GM23338 (cell line): ENCODE data around the gene RBMS2. TPM values are rescaled to one million over a fixed set of nuclear protein-coding genes. Genes with fewer than 3 reads are reported as not detected.

Experiments used
- ATAC-seq: fragments of 200-7000 bp; cut with Tn5 transposase; 3 replicates; pipeline ENCODE4 v1.9.1; 2020
- DNase-seq: peaks from one replicate; pipeline ENCODE4 v3.0.0-alpha.2; 2015; ENCODE audit warnings: low spot score
- H2AFZ ChIP-seq: fragments of 200-600 bp; sonication (generic); 2 replicates; pipeline ENCODE4 v1.8.0; 2016; ENCODE audit warnings: antibody characterized with exemption, mild to moderate bottlenecking, moderate library complexity
- H3F3A ChIP-seq: fragments of 200-600 bp; sonication (generic); replicated peaks from 2 replicates; pipeline ENCODE4 v1.8.0; 2017; ENCODE audit warnings: antibody characterized with exemption, mixed run types, low read depth
- H3K27ac ChIP-seq: fragments of 200-600 bp; sonication (generic); 2 replicates; pipeline ENCODE4 v1.6.1; 2016; ENCODE audit warnings: low read depth
- H3K27me3 ChIP-seq: fragments of 200-600 bp; sonication (generic); 2 replicates; pipeline ENCODE4 v1.8.0; 2016; ENCODE audit warnings: mild to moderate bottlenecking, mixed run types, moderate library complexity; ENCODE audit not compliant: insufficient read depth
- H3K36me3 ChIP-seq: fragments of 200-600 bp; sonication (generic); 2 replicates; pipeline ENCODE4 v1.8.0; 2016; ENCODE audit warnings: mild to moderate bottlenecking; ENCODE audit not compliant: insufficient read depth
- H3K4me1 ChIP-seq: fragments of 200-600 bp; sonication (generic); 2 replicates; pipeline ENCODE4 v1.8.0; 2016; ENCODE audit warnings: mild to moderate bottlenecking, moderate library complexity; ENCODE audit not compliant: insufficient read depth
- H3K4me2 ChIP-seq: fragments of 200-600 bp; sonication (generic); 2 replicates; pipeline ENCODE4 v1.7.1; 2017; ENCODE audit warnings: mixed run types
- H3K4me3 ChIP-seq: fragments of 200-600 bp; sonication (generic); 2 replicates; pipeline ENCODE4 v1.6.1; 2016; ENCODE audit warnings: mixed run types
- H3K79me2 ChIP-seq: fragments of 200-600 bp; sonication (generic); replicated peaks from 2 replicates; pipeline ENCODE4 v1.8.0; 2017; ENCODE audit warnings: mild to moderate bottlenecking; ENCODE audit not compliant: insufficient read depth
- H3K9me2 ChIP-seq: fragments of 200-600 bp; sonication (generic); 2 replicates; pipeline ENCODE4 v1.8.0; 2017; ENCODE audit not compliant: insufficient read depth
- H4K20me1 ChIP-seq: fragments of 200-600 bp; sonication (generic); replicated peaks from 2 replicates; pipeline ENCODE4 v1.8.0; 2017; ENCODE audit warnings: mild to moderate bottlenecking; ENCODE audit not compliant: insufficient read depth
- H3K27ac Mint-ChIP-seq: 2 replicates; pipeline ENCODE4 v1.8.0; 2020; ENCODE audit warnings: inconsistent platforms, mild to moderate bottlenecking, moderate library complexity, mixed read lengths
- H3K27me3 Mint-ChIP-seq: 3 replicates; pipeline ENCODE4 v1.8.0; 2022; ENCODE audit warnings: low read depth, mild to moderate bottlenecking, moderate library complexity, mixed read lengths, inconsistent platforms; ENCODE audit not compliant: insufficient read depth, poor library complexity
- H3K36me3 Mint-ChIP-seq: 3 replicates; pipeline ENCODE4 v1.8.0; 2021; ENCODE audit warnings: low read depth, mild to moderate bottlenecking, inconsistent platforms, moderate library complexity, mixed read lengths
- H3K4me1 Mint-ChIP-seq: 3 replicates; pipeline ENCODE4 v1.8.0; 2020; ENCODE audit warnings: mild to moderate bottlenecking, inconsistent platforms, mixed read lengths
- H3K4me3 Mint-ChIP-seq: 3 replicates; pipeline ENCODE4 v1.8.0; 2021; ENCODE audit warnings: moderate library complexity, mild to moderate bottlenecking, inconsistent platforms, mixed read lengths
- H3K9me3 Mint-ChIP-seq: 3 replicates; pipeline ENCODE4 v1.8.0; 2020; ENCODE audit warnings: moderate library complexity, mild to moderate bottlenecking, inconsistent platforms, mixed read lengths
- CREB1 ChIP-seq: fragments of 250-450 bp; sonication (Bioruptor Pico); IDR thresholded peaks from 2 replicates; pipeline ENCODE4 v1.5.0; 2020; ENCODE audit warnings: low read depth, mild to moderate bottlenecking, moderate library complexity
- ETS1 ChIP-seq: IDR thresholded peaks from 2 replicates; pipeline ENCODE4 v1.6.1; 2016; ENCODE audit warnings: antibody characterized with exemption
- EZH2 ChIP-seq: fragments of 200-600 bp; sonication (generic); IDR thresholded peaks from one replicate; pipeline ENCODE4 v1.8.0; 2017; ENCODE audit warnings: antibody characterized with exemption, mild to moderate bottlenecking, low read depth; ENCODE audit not compliant: unreplicated experiment
- EZH2phosphoT487 ChIP-seq: fragments of 200-600 bp; sonication (generic); IDR thresholded peaks from one replicate; pipeline ENCODE4 v1.8.1; 2018; ENCODE audit warnings: antibody characterized with exemption; ENCODE audit not compliant: unreplicated experiment
- JUNB ChIP-seq: IDR thresholded peaks from one replicate; pipeline ENCODE4 v1.6.1; 2016; ENCODE audit warnings: antibody characterized with exemption; ENCODE audit not compliant: unreplicated experiment
- NANOG ChIP-seq: IDR thresholded peaks from 2 replicates; pipeline ENCODE4 v1.6.1; 2016; ENCODE audit warnings: antibody characterized with exemption, borderline replicate concordance
- POLR2AphosphoS5 ChIP-seq: IDR thresholded peaks from 2 replicates; pipeline ENCODE4 v1.6.1; 2016; ENCODE audit warnings: antibody characterized with exemption, low read depth
- STAT1 ChIP-seq: IDR thresholded peaks from one replicate; pipeline ENCODE4 v1.6.1; 2016; ENCODE audit warnings: antibody characterized with exemption; ENCODE audit not compliant: unreplicated experiment
- ZNF114 ChIP-seq: fragments of 250-450 bp; sonication (Bioruptor Pico); IDR thresholded peaks from 2 replicates; pipeline ENCODE4 v1.5.0; 2020; ENCODE audit warnings: mild to moderate bottlenecking, moderate library complexity
- ZNF331 ChIP-seq: fragments of 250-450 bp; sonication (Bioruptor Pico); IDR thresholded peaks from 2 replicates; pipeline ENCODE4 v1.5.0; 2020; ENCODE audit warnings: low read depth, mild to moderate bottlenecking, moderate library complexity
- polyA plus RNA-seq: library from polyadenylated mRNA; unstranded; fragments of >200 nt; fragmentation: Nextera tagmentation; extraction: Ambion mirVana; gene quantifications from 2 replicates; pipeline ENCODE4 v1.2.1, GENCODE V29; 2016
- total RNA-seq: library from RNA; depleted of rRNA; stranded (reverse); fragments of >200 nt; shearing (Covaris generic); gene quantifications from 2 replicates; pipeline ENCODE4 v1.2.3, GENCODE V29; 2014
- TF ChIP-seq, protein P1 (sequence below): fragments of 250-450 bp; sonication (Bioruptor Pico); IDR thresholded peaks from 2 replicates; pipeline ENCODE4 v1.5.0; 2020; ENCODE audit warnings: mild to moderate bottlenecking, moderate library complexity
- TF ChIP-seq, protein P2 (sequence below): IDR thresholded peaks from one replicate; pipeline ENCODE4 v1.6.1; 2018; ENCODE audit warnings: antibody characterized with exemption; ENCODE audit not compliant: unreplicated experiment
- TF ChIP-seq, protein P3 (sequence below), 2 experiments: fragments of 200-600 bp in 1 of 2; sonication (generic) in 1 of 2; conservative IDR thresholded peaks; 2 replicates each; pipeline versions ENCODE4 v1.5.1 to v1.6.1; 2016 to 2017; ENCODE audit warnings: antibody characterized with exemption in 2 of 2, low read depth in 2 of 2, mild to moderate bottlenecking in 2 of 2, moderate library complexity in 1 of 2

RBMS2 gene
- total and polyA plus RNA-seq, 2 experiments from 2014 or later, result 9.2 to 16.8 TPM

DNA sequence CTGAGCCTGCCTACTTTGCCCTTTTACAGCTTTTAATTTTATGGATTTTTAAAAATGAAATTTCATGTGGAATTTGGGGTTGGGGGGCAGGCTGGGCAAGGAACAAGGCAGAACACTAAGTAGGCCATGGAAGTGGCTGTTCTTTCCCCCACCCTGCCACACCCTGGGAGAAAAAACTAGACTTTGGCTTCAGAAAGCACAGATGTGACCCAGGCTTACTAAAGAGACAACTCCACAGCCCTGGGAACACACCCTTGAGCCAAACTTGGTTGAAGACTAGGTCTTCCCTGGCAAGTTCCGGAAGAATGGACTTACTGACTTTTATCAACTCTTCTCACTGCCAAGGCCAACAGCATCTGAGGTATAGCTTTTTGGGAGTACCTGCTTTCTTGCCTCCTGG is 68.2 kb downstream of the RBMS2 start:
- no peak for TF ChIP-seq CREB1 (CRISPR knock-in tag)
- TF ChIP-seq NANOG, result no peak
- no peak for TF ChIP-seq EZH2
- no peak for TF ChIP-seq ETS1
- TF ChIP-seq, protein P1, sequence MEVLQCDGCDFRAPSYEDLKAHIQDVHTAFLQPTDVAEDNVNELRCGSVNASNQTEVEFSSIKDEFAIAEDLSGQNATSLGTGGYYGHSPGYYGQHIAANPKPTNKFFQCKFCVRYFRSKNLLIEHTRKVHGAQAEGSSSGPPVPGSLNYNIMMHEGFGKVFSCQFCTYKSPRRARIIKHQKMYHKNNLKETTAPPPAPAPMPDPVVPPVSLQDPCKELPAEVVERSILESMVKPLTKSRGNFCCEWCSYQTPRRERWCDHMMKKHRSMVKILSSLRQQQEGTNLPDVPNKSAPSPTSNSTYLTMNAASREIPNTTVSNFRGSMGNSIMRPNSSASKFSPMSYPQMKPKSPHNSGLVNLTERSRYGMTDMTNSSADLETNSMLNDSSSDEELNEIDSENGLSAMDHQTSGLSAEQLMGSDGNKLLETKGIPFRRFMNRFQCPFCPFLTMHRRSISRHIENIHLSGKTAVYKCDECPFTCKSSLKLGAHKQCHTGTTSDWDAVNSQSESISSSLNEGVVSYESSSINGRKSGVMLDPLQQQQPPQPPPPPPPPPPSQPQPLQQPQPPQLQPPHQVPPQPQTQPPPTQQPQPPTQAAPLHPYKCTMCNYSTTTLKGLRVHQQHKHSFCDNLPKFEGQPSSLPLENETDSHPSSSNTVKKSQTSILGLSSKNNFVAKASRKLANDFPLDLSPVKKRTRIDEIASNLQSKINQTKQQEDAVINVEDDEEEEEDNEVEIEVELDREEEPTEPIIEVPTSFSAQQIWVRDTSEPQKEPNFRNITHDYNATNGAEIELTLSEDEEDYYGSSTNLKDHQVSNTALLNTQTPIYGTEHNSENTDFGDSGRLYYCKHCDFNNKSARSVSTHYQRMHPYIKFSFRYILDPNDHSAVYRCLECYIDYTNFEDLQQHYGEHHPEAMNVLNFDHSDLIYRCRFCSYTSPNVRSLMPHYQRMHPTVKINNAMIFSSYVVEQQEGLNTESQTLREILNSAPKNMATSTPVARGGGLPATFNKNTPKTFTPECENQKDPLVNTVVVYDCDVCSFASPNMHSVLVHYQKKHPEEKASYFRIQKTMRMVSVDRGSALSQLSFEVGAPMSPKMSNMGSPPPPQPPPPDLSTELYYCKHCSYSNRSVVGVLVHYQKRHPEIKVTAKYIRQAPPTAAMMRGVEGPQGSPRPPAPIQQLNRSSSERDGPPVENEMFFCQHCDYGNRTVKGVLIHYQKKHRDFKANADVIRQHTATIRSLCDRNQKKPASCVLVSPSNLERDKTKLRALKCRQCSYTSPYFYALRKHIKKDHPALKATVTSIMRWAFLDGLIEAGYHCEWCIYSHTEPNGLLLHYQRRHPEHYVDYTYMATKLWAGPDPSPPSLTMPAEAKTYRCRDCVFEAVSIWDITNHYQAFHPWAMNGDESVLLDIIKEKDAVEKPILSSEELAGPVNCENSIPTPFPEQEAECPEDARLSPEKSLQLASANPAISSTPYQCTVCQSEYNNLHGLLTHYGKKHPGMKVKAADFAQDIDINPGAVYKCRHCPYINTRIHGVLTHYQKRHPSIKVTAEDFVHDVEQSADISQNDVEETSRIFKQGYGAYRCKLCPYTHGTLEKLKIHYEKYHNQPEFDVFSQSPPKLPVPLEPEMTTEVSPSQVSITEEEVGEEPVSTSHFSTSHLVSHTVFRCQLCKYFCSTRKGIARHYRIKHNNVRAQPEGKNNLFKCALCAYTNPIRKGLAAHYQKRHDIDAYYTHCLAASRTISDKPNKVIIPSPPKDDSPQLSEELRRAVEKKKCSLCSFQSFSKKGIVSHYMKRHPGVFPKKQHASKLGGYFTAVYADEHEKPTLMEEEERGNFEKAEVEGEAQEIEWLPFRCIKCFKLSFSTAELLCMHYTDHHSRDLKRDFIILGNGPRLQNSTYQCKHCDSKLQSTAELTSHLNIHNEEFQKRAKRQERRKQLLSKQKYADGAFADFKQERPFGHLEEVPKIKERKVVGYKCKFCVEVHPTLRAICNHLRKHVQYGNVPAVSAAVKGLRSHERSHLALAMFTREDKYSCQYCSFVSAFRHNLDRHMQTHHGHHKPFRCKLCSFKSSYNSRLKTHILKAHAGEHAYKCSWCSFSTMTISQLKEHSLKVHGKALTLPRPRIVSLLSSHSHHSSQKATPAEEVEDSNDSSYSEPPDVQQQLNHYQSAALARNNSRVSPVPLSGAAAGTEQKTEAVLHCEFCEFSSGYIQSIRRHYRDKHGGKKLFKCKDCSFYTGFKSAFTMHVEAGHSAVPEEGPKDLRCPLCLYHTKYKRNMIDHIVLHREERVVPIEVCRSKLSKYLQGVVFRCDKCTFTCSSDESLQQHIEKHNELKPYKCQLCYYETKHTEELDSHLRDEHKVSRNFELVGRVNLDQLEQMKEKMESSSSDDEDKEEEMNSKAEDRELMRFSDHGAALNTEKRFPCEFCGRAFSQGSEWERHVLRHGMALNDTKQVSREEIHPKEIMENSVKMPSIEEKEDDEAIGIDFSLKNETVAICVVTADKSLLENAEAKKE (CRISPR knock-in tag), result no peak
- TF ChIP-seq JUNB, result no peak
- TF ChIP-seq, protein P2, sequence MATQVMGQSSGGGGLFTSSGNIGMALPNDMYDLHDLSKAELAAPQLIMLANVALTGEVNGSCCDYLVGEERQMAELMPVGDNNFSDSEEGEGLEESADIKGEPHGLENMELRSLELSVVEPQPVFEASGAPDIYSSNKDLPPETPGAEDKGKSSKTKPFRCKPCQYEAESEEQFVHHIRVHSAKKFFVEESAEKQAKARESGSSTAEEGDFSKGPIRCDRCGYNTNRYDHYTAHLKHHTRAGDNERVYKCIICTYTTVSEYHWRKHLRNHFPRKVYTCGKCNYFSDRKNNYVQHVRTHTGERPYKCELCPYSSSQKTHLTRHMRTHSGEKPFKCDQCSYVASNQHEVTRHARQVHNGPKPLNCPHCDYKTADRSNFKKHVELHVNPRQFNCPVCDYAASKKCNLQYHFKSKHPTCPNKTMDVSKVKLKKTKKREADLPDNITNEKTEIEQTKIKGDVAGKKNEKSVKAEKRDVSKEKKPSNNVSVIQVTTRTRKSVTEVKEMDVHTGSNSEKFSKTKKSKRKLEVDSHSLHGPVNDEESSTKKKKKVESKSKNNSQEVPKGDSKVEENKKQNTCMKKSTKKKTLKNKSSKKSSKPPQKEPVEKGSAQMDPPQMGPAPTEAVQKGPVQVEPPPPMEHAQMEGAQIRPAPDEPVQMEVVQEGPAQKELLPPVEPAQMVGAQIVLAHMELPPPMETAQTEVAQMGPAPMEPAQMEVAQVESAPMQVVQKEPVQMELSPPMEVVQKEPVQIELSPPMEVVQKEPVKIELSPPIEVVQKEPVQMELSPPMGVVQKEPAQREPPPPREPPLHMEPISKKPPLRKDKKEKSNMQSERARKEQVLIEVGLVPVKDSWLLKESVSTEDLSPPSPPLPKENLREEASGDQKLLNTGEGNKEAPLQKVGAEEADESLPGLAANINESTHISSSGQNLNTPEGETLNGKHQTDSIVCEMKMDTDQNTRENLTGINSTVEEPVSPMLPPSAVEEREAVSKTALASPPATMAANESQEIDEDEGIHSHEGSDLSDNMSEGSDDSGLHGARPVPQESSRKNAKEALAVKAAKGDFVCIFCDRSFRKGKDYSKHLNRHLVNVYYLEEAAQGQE, result no peak
- TF ChIP-seq EZH2phosphoT487, result no peak
- no peak for TF ChIP-seq POLR2AphosphoS5
- no peak for TF ChIP-seq ZNF331 (CRISPR knock-in tag)
- TF ChIP-seq, protein P3, sequence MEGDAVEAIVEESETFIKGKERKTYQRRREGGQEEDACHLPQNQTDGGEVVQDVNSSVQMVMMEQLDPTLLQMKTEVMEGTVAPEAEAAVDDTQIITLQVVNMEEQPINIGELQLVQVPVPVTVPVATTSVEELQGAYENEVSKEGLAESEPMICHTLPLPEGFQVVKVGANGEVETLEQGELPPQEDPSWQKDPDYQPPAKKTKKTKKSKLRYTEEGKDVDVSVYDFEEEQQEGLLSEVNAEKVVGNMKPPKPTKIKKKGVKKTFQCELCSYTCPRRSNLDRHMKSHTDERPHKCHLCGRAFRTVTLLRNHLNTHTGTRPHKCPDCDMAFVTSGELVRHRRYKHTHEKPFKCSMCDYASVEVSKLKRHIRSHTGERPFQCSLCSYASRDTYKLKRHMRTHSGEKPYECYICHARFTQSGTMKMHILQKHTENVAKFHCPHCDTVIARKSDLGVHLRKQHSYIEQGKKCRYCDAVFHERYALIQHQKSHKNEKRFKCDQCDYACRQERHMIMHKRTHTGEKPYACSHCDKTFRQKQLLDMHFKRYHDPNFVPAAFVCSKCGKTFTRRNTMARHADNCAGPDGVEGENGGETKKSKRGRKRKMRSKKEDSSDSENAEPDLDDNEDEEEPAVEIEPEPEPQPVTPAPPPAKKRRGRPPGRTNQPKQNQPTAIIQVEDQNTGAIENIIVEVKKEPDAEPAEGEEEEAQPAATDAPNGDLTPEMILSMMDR (conservative IDR thresholded peaks at IDR 0.05; ENCODE audit: low read depth in 2 of 2), result no peak
- TF ChIP-seq STAT1, result no peak
- TF ChIP-seq ZNF114 (CRISPR knock-in tag), result no peak
- no peaks in the 10 kb centered on the region for H3K36me3 ChIP-seq
- peaks cover 47% of the 10 kb centered on the region for H3K4me1 Mint-ChIP-seq
- no peaks in the 10 kb centered on the region for H3K27me3 ChIP-seq
- H4K20me1 ChIP-seq, result no peaks in the 10 kb centered on the region
- no peak overlapping the region for H2AFZ ChIP-seq
- no peak overlapping the region for H3K27ac ChIP-seq
- H3K4me3 Mint-ChIP-seq, result no peak overlapping the region
- DNase-seq (no peak), ATAC-seq (no peak)
- H3K27me3 Mint-ChIP-seq, result peaks cover 7% of the 10 kb centered on the region
- peaks cover 2% of the 10 kb centered on the region; the same call in 1 of the 3 replicates for H3K36me3 Mint-ChIP-seq
- no peaks in the 10 kb centered on the region for H3K79me2 ChIP-seq
- peaks cover 35% of the 10 kb centered on the region for H3K4me1 ChIP-seq
- no peak overlapping the region for H3K4me3 ChIP-seq
- H3K4me2 ChIP-seq, result no peak overlapping the region
- H3F3A ChIP-seq, result 0 out of 2 replicates have a peak, but pooled peaks cover 8% of the 10 kb centered on the region
- no peaks in the 10 kb centered on the region for H3K9me2 ChIP-seq
- H3K27ac Mint-ChIP-seq, result no peak overlapping the region
- H3K9me3 Mint-ChIP-seq, result no peaks in the 10 kb centered on the region
